WTC11 (cell line): ENCODE measurements around the gene KIRREL3.

Experiments
- ESRRA ChIP-seq: sonication (generic); formaldehyde crosslinking; IDR thresholded peaks from 2 replicates; pipeline ENCODE4 v1.8.1; 2022; ENCODE audit warnings: mild to moderate bottlenecking, missing genetic modification reagents, borderline replicate concordance
- KAT7 ChIP-seq: sonication (generic); formaldehyde crosslinking; IDR thresholded peaks from 2 replicates; pipeline ENCODE4 v1.8.1; 2023; ENCODE audit warnings: missing genetic modification reagents, mild to moderate bottlenecking, borderline replicate concordance
- ZNF396 ChIP-seq: fragments of 250-450 bp; sonication (Bioruptor Pico); IDR thresholded peaks from 2 replicates; pipeline ENCODE4 v1.8.0; 2021; ENCODE audit warnings: mild to moderate bottlenecking, moderate library complexity, borderline replicate concordance
- TF ChIP-seq, protein P1 (sequence below): fragments of 200-600 bp; IDR thresholded peaks from 2 replicates; pipeline ENCODE4 v1.8.0; 2022; ENCODE audit warnings: antibody characterized with exemption
- TF ChIP-seq, protein P2 (sequence below): sonication (generic); formaldehyde crosslinking; IDR thresholded peaks from 2 replicates; pipeline ENCODE4 v1.8.1; 2023; ENCODE audit warnings: mild to moderate bottlenecking, missing genetic modification reagents, moderate library complexity
- TF ChIP-seq, protein P3 (sequence below): sonication (generic); formaldehyde crosslinking; IDR thresholded peaks from 2 replicates; pipeline ENCODE4 v1.8.1; 2022; ENCODE audit warnings: low read depth, mild to moderate bottlenecking, moderate library complexity, missing genetic modification reagents, borderline replicate concordance
- TF ChIP-seq, protein P4 (sequence below): fragments of 250-450 bp; sonication (Bioruptor Pico); IDR thresholded peaks from 2 replicates; pipeline ENCODE4 v1.9.0; 2021; ENCODE audit warnings: mild to moderate bottlenecking

DNA sequence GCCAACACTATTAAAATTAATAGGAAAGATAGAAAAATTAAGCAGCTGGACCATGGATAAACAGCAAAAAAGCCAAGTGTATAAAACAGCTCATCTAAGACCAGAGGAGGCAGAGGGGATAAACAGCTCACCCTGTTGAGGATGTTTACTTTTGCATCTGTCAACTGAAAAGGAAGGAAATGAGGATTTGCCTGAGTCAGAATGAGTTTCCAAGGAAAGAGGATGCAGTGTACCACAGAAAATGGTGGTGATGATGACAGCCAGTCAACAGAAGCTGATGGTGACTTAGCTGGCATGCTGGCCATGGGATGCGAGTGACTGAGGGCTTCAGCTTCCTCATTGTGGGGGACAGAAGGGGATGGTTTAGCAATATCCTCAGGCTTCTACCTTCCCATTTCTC, 183.5 kb downstream of the KIRREL3 start:
- TF ChIP-seq, protein P1, sequence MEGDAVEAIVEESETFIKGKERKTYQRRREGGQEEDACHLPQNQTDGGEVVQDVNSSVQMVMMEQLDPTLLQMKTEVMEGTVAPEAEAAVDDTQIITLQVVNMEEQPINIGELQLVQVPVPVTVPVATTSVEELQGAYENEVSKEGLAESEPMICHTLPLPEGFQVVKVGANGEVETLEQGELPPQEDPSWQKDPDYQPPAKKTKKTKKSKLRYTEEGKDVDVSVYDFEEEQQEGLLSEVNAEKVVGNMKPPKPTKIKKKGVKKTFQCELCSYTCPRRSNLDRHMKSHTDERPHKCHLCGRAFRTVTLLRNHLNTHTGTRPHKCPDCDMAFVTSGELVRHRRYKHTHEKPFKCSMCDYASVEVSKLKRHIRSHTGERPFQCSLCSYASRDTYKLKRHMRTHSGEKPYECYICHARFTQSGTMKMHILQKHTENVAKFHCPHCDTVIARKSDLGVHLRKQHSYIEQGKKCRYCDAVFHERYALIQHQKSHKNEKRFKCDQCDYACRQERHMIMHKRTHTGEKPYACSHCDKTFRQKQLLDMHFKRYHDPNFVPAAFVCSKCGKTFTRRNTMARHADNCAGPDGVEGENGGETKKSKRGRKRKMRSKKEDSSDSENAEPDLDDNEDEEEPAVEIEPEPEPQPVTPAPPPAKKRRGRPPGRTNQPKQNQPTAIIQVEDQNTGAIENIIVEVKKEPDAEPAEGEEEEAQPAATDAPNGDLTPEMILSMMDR: no peak
- TF ChIP-seq KAT7: no peak
- TF ChIP-seq, protein P2, sequence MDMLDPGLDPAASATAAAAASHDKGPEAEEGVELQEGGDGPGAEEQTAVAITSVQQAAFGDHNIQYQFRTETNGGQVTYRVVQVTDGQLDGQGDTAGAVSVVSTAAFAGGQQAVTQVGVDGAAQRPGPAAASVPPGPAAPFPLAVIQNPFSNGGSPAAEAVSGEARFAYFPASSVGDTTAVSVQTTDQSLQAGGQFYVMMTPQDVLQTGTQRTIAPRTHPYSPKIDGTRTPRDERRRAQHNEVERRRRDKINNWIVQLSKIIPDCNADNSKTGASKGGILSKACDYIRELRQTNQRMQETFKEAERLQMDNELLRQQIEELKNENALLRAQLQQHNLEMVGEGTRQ (CRISPR knock-in tag): no peak
- TF ChIP-seq, protein P3, sequence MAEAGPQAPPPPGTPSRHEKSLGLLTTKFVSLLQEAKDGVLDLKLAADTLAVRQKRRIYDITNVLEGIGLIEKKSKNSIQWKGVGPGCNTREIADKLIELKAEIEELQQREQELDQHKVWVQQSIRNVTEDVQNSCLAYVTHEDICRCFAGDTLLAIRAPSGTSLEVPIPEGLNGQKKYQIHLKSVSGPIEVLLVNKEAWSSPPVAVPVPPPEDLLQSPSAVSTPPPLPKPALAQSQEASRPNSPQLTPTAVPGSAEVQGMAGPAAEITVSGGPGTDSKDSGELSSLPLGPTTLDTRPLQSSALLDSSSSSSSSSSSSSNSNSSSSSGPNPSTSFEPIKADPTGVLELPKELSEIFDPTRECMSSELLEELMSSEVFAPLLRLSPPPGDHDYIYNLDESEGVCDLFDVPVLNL (CRISPR knock-in tag): no peak
- TF ChIP-seq, protein P4, sequence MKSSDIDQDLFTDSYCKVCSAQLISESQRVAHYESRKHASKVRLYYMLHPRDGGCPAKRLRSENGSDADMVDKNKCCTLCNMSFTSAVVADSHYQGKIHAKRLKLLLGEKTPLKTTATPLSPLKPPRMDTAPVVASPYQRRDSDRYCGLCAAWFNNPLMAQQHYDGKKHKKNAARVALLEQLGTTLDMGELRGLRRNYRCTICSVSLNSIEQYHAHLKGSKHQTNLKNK: no peak
- TF ChIP-seq ZNF396 (CRISPR knock-in tag): no peak
- no peak for TF ChIP-seq ESRRA (CRISPR knock-in tag)
